IMR-90 (cell line): ENCODE measurements around the gene LHPP. TPM values are rescaled to one million over a fixed set of nuclear protein-coding genes. Genes with fewer than 3 reads are reported as not detected.

Source experiments
- ATAC-seq: fragments of 200-7000 bp; cut with Tn5 transposase; 2 replicates; pipeline ENCODE4 v1.9.1; 2020; ENCODE audit warnings: low read depth, mild to moderate bottlenecking, moderate library complexity
- BruUV-seq: library from RNA; stranded (reverse); fragments of 400-500 nt; replicated peaks from 2 replicates; lab custom pipeline; 2021; lab: Mats Ljungman, UMichigan
- CTCF ChIA-PET: fragments of 300-600 bp; formaldehyde crosslinking; extraction: SDS; loops from one replicate; lab custom pipeline; 2021; ENCODE audit warnings: antibody characterized with exemption; lab: Yijun Ruan, JAX
- POLR2A ChIA-PET: fragments of 300-600 bp; sonication (Branson Sonifier 250); formaldehyde crosslinking; loops from one replicate; lab custom pipeline; 2022; ENCODE audit warnings: antibody characterized with exemption; ENCODE audit not compliant: unreplicated experiment; lab: Charles Lee
- DNase-seq: peaks from one replicate; pipeline ENCODE4 v3.0.0; 2013
- H2AFZ ChIP-seq: replicated peaks from 2 replicates; pipeline ENCODE3; 2013; ENCODE audit warnings: low read length, mild to moderate bottlenecking; ENCODE audit not compliant: poor library complexity
- H2AK5ac ChIP-seq: 2 replicates; pipeline ENCODE4 v1.6.1; 2013; ENCODE audit warnings: low read depth, low read length, inconsistent platforms
- H2AK9ac ChIP-seq: replicated peaks from 2 replicates; pipeline ENCODE3; 2013; ENCODE audit warnings: mild to moderate bottlenecking, low read depth, low read length, moderate library complexity; ENCODE audit not compliant: poor library complexity
- H2BK120ac ChIP-seq: 2 replicates; pipeline ENCODE4 v1.6.1; 2013; ENCODE audit warnings: low read depth, low read length, inconsistent platforms
- H2BK15ac ChIP-seq: 3 replicates; pipeline ENCODE4 v1.6.1; 2013; ENCODE audit warnings: low read depth, low read length, inconsistent platforms
- H2BK20ac ChIP-seq: 2 replicates; pipeline ENCODE4 v1.6.1; 2013; ENCODE audit warnings: low read depth, mild to moderate bottlenecking, inconsistent platforms, low read length, moderate library complexity
- H2BK5ac ChIP-seq: 2 replicates; pipeline ENCODE4 v1.6.1; 2013; ENCODE audit warnings: mild to moderate bottlenecking, low read depth, low read length, inconsistent platforms; ENCODE audit not compliant: poor library complexity, severe bottlenecking
- H3K14ac ChIP-seq: replicated peaks from 2 replicates; pipeline ENCODE4 v1.6.1; 2013; ENCODE audit warnings: low read depth, low read length, inconsistent platforms
- H3K18ac ChIP-seq: 2 replicates; pipeline ENCODE4 v1.6.1; 2013; ENCODE audit warnings: low read depth, low read length, control low read depth
- H3K23ac ChIP-seq: 2 replicates; pipeline ENCODE4 v1.6.1; 2013; ENCODE audit warnings: low read depth, low read length, inconsistent platforms
- H3K27ac ChIP-seq: 2 replicates; pipeline ENCODE4 v1.5.1; 2013; ENCODE audit warnings: mild to moderate bottlenecking, control low read depth, low read length; ENCODE audit not compliant: insufficient read depth
- H3K27me3 ChIP-seq: 2 replicates; pipeline ENCODE4 v1.6.1; 2013; ENCODE audit warnings: low read length; ENCODE audit not compliant: control insufficient read depth, insufficient read depth
- H3K36me3 ChIP-seq: 2 replicates; pipeline ENCODE4 v1.6.1; 2013; ENCODE audit warnings: low read length, mixed read lengths; ENCODE audit not compliant: control insufficient read depth, insufficient read depth
- H3K4ac ChIP-seq: 2 replicates; pipeline ENCODE4 v1.6.1; 2013; ENCODE audit warnings: low read depth, low read length, inconsistent platforms
- H3K4me1 ChIP-seq: 2 replicates; pipeline ENCODE4 v1.6.1; 2013; ENCODE audit warnings: low read length, mixed read lengths; ENCODE audit not compliant: control insufficient read depth, insufficient read depth
- H3K4me2 ChIP-seq: 2 replicates; pipeline ENCODE4 v1.6.1; 2013; ENCODE audit warnings: low read depth, mild to moderate bottlenecking, control low read depth, low read length, moderate library complexity
- H3K4me3 ChIP-seq: 2 replicates; pipeline ENCODE4 v1.5.1; 2013; ENCODE audit warnings: low read depth, mild to moderate bottlenecking, control low read depth, low read length, moderate library complexity; ENCODE audit not compliant: insufficient read depth
- H3K56ac ChIP-seq: 2 replicates; pipeline ENCODE4 v1.6.1; 2013; ENCODE audit warnings: low read length, inconsistent platforms; ENCODE audit not compliant: insufficient read depth; ENCODE audit errors: extremely low read depth
- H3K79me1 ChIP-seq, 2 experiments: 2 replicates each; pipeline ENCODE4 v1.6.1; 2013; ENCODE audit warnings: low read length in 2 of 2, inconsistent platforms in 1 of 2, low read depth in 1 of 2
- H3K9ac ChIP-seq: 2 replicates; pipeline ENCODE4 v1.6.1; 2013; ENCODE audit warnings: low read depth, low read length, control low read depth
- H3K9me1 ChIP-seq: 2 replicates; pipeline ENCODE4 v1.6.1; 2013; ENCODE audit warnings: low read length, inconsistent platforms; ENCODE audit not compliant: insufficient read depth
- H3K9me3 ChIP-seq: 2 replicates; pipeline ENCODE4 v1.6.1; 2013; ENCODE audit warnings: low read length; ENCODE audit not compliant: control insufficient read depth, insufficient read depth
- H4K20me1 ChIP-seq: 2 replicates; pipeline ENCODE4 v1.6.1; 2013; ENCODE audit warnings: low read length, inconsistent platforms; ENCODE audit not compliant: insufficient read depth
- H4K5ac ChIP-seq: 2 replicates; pipeline ENCODE4 v1.6.1; 2013; ENCODE audit warnings: mild to moderate bottlenecking, low read depth, low read length, control low read depth
- H4K8ac ChIP-seq, 2 experiments: 2 replicates each; pipeline ENCODE4 v1.6.1; 2013; ENCODE audit warnings: low read depth in 2 of 2, low read length in 2 of 2, control low read depth in 1 of 2, inconsistent platforms in 1 of 2
- H4K91ac ChIP-seq: 2 replicates; pipeline ENCODE4 v1.6.1; 2013; ENCODE audit warnings: low read depth, low read length, inconsistent platforms; ENCODE audit not compliant: insufficient read depth
- BHLHE40 ChIP-seq: fragments of 150-350 bp; IDR thresholded peaks from 2 replicates; pipeline ENCODE4 v1.6.1; 2016; ENCODE audit warnings: mild to moderate bottlenecking, low read depth, low read length
- CEBPB ChIP-seq: IDR thresholded peaks from 2 replicates; pipeline ENCODE4 v1.6.1; 2012; ENCODE audit warnings: low read depth, low read length, improper control_type of control experiment
- CHD1 ChIP-seq: IDR thresholded peaks from 2 replicates; pipeline ENCODE4 v1.6.1; 2012; ENCODE audit warnings: low read depth, low read length, improper control_type of control experiment
- FOS ChIP-seq: fragments of 150-350 bp; IDR thresholded peaks from 2 replicates; pipeline ENCODE4 v1.6.1; 2016; ENCODE audit warnings: low read depth, low read length
- MAFK ChIP-seq: IDR thresholded peaks from 2 replicates; pipeline ENCODE4 v1.6.1; 2012; ENCODE audit warnings: low read depth, low read length, improper control_type of control experiment
- MAZ ChIP-seq: IDR thresholded peaks from 2 replicates; pipeline ENCODE4 v1.6.1; 2012; ENCODE audit warnings: low read depth, mild to moderate bottlenecking, low read length, improper control_type of control experiment, moderate library complexity, borderline replicate concordance
- MXI1 ChIP-seq: IDR thresholded peaks from 2 replicates; pipeline ENCODE4 v1.6.1; 2012; ENCODE audit warnings: low read depth, mild to moderate bottlenecking, low read length, moderate library complexity, borderline replicate concordance
- NFE2L2 ChIP-seq: fragments of 150-350 bp; IDR thresholded peaks from 2 replicates; pipeline ENCODE4 v1.6.1; 2016; ENCODE audit warnings: low read depth, mild to moderate bottlenecking, low read length
- POLR2A ChIP-seq: IDR thresholded peaks from 2 replicates; pipeline ENCODE4 v1.6.1; 2012; ENCODE audit warnings: mild to moderate bottlenecking, low read depth, low read length
- RAD21 ChIP-seq: IDR thresholded peaks from 2 replicates; pipeline ENCODE4 v1.6.1; 2012; ENCODE audit warnings: low read length, improper control_type of control experiment
- RCOR1 ChIP-seq: IDR thresholded peaks from 2 replicates; pipeline ENCODE4 v1.6.1; 2012; ENCODE audit warnings: mild to moderate bottlenecking, low read length, improper control_type of control experiment; ENCODE audit not compliant: insufficient replicate concordance
- RFX5 ChIP-seq: IDR thresholded peaks from 2 replicates; pipeline ENCODE4 v1.8.0; 2012; ENCODE audit warnings: low read depth, mild to moderate bottlenecking, low read length, moderate library complexity
- SMC3 ChIP-seq: fragments of 150-350 bp; IDR thresholded peaks from 2 replicates; pipeline ENCODE4 v1.6.1; 2016; ENCODE audit warnings: low read depth, mild to moderate bottlenecking, antibody characterized with exemption, low read length, moderate library complexity
- WGBS, 2 experiments: methylation state at CpG; one replicate each; pipeline versions ENCODE4 v1.1.5 to v1.1.7; 2013; ENCODE audit warnings: missing lambda C conversion rate in 2 of 2; ENCODE audit not compliant: insufficient read length in 1 of 2; ENCODE audit errors: extremely low coverage in 2 of 2; 5-methylcytosine and 5-hydroxymethylcytosine counted together
- dilution Hi-C: fragments of 300-500 bp; cut with HindIII; formaldehyde crosslinking; loops from one replicate; pipeline ENCODE4 v1.14.3; 2018; ENCODE audit warnings: low sequenced_read_pairs; ENCODE audit not compliant: unreplicated experiment
- in situ Hi-C: fragments of 300-500 bp; cut with MboI; formaldehyde crosslinking; loops from 3 replicates; pipeline ENCODE4 v1.14.3; 2019; ENCODE audit warnings: low sequenced_read_pairs, inconsistent platforms, mixed read lengths
- intact Hi-C: fragments of 100-400 bp; cut with micrococcal nuclease; formaldehyde crosslinking; loops from 2 replicates; pipeline ENCODE4 v1.10.0; 2022
- polyA plus RNA-seq, 3 experiments: library from polyadenylated mRNA; depleted of rRNA; stranded (reverse); fragments of >200 nt; gene quantifications; 2 replicates each; pipeline ENCODE4 v1.2.3, GENCODE V29; 2012; ENCODE audit warnings: low replicate concordance in 1 of 3
- total RNA-seq: library from RNA; depleted of rRNA; stranded (reverse); fragments of >200 nt; gene quantifications from 2 replicates; pipeline ENCODE4 v1.2.3, GENCODE V29; 2012
- TF ChIP-seq, protein P1 (sequence below): fragments of 150-350 bp; IDR thresholded peaks from 2 replicates; pipeline ENCODE4 v1.6.1; 2016; ENCODE audit warnings: low read depth, mild to moderate bottlenecking, low read length, moderate library complexity, borderline replicate concordance
- TF ChIP-seq, protein P2 (sequence below): fragments of 150-350 bp; IDR thresholded peaks from 2 replicates; pipeline ENCODE4 v1.6.1; 2017; ENCODE audit warnings: mild to moderate bottlenecking, antibody characterized with exemption, low read length, low read depth
- TF ChIP-seq, protein P3 (sequence below): conservative IDR thresholded peaks from 2 replicates; pipeline ENCODE4 v1.5.1; 2012; ENCODE audit warnings: mild to moderate bottlenecking, low read depth, low read length, improper control_type of control experiment

LHPP gene
- total and polyA plus RNA-seq, 2 of the 4 experiments (the other 2 are of a cell fraction), result 2.7 to 8.3 TPM

DNA sequence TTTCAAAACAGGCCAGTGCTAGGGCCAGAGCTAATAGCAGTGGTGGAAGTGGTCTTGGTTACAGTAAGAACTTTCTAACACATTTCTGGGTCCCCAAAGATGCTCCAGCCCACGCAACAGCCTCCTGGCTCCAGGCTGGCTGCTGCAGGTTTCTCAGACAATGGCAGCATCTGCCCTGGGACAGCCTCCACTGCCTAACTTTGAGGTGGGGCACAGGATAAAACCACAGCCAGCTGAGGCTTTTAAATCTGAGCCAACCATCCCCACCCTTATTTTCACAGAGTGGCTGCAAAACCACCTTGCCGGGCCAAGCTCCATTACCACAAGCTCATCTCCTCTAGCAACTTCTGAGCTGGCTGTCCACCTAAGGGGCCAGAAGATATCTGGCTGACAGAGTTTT lies 197.8 kb downstream of the LHPP start:
- Histone ChIP-seq H3K56ac (no peak overlapping the region), H2AK5ac (no peak overlapping the region), H3K9me1 (peaks cover 17% of the 10 kb centered on the region), H3K18ac (no peak overlapping the region), H2AK9ac (no peak overlapping the region), H3K9me3 (no peaks in the 10 kb centered on the region), H2BK120ac (no peak overlapping the region), H2BK15ac (no peak overlapping the region), H3K4me1 (no peaks in the 10 kb centered on the region), H3K36me3 (peaks cover 3% of the 10 kb centered on the region), H3K4me3 (no peak overlapping the region), H3K9ac (no peak overlapping the region), H4K91ac (no peak overlapping the region), H4K8ac (no peak overlapping the region), H2BK5ac (no peak overlapping the region), H3K27ac (no peak overlapping the region), H3K79me1 (peaks cover 0 to 5% of the 10 kb centered on the region in 2 experiments; a peak in 2 of 4 replicates), H3K23ac (no peak overlapping the region), H3K14ac (no peak overlapping the region), H4K5ac (no peak overlapping the region), H2BK20ac (no peak overlapping the region), H3K27me3 (no peaks in the 10 kb centered on the region), H4K20me1 (peaks cover 9% of the 10 kb centered on the region), H3K4ac (no peak overlapping the region), H3K4me2 (no peak overlapping the region), H2AFZ (no peak overlapping the region)
- no TSS peak for BruUV-seq
- WGBS, 2 experiments, result 44% methylated on average over 2 of the region's 2 CpGs; no CpG with 5 or more reads in 1 of the 2 experiments
- ChIA-PET POLR2A (interaction anchor here (0.6 kb wide), 1 partner anchor 187 kb away, joined by 5 read pairs; no protein-coding TSS in a partner anchor), CTCF (interaction anchor here (0.7 kb wide), 1 partner anchor 30 kb away, joined by 3 read pairs; no protein-coding TSS in a partner anchor)
- in situ Hi-C loops, result no loop called here
- TF ChIP-seq MXI1, result no peak
- no peak for TF ChIP-seq RAD21
- TF ChIP-seq, protein P1, sequence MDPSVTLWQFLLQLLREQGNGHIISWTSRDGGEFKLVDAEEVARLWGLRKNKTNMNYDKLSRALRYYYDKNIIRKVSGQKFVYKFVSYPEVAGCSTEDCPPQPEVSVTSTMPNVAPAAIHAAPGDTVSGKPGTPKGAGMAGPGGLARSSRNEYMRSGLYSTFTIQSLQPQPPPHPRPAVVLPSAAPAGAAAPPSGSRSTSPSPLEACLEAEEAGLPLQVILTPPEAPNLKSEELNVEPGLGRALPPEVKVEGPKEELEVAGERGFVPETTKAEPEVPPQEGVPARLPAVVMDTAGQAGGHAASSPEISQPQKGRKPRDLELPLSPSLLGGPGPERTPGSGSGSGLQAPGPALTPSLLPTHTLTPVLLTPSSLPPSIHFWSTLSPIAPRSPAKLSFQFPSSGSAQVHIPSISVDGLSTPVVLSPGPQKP, result no peak
- TF ChIP-seq MAFK, result no peak
- no peak for TF ChIP-seq RFX5
- TF ChIP-seq RCOR1, result no peak
- TF ChIP-seq POLR2A, result no peak
- TF ChIP-seq CEBPB, result no peak
- TF ChIP-seq, protein P2, sequence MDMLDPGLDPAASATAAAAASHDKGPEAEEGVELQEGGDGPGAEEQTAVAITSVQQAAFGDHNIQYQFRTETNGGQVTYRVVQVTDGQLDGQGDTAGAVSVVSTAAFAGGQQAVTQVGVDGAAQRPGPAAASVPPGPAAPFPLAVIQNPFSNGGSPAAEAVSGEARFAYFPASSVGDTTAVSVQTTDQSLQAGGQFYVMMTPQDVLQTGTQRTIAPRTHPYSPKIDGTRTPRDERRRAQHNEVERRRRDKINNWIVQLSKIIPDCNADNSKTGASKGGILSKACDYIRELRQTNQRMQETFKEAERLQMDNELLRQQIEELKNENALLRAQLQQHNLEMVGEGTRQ, result no peak
- TF ChIP-seq, protein P3, sequence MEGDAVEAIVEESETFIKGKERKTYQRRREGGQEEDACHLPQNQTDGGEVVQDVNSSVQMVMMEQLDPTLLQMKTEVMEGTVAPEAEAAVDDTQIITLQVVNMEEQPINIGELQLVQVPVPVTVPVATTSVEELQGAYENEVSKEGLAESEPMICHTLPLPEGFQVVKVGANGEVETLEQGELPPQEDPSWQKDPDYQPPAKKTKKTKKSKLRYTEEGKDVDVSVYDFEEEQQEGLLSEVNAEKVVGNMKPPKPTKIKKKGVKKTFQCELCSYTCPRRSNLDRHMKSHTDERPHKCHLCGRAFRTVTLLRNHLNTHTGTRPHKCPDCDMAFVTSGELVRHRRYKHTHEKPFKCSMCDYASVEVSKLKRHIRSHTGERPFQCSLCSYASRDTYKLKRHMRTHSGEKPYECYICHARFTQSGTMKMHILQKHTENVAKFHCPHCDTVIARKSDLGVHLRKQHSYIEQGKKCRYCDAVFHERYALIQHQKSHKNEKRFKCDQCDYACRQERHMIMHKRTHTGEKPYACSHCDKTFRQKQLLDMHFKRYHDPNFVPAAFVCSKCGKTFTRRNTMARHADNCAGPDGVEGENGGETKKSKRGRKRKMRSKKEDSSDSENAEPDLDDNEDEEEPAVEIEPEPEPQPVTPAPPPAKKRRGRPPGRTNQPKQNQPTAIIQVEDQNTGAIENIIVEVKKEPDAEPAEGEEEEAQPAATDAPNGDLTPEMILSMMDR, result no peak
- TF ChIP-seq CHD1, result no peak
- no peak for TF ChIP-seq NFE2L2
- no peak for TF ChIP-seq SMC3
- no peak for TF ChIP-seq MAZ
- TF ChIP-seq FOS, result no peak
- no peak for TF ChIP-seq BHLHE40
- dilution Hi-C loops, result no loop called here
- no peak for ATAC-seq
- intact Hi-C loops, result no loop called here
- no peak for DNase-seq
